GM12878 (cell line): ENCODE data around the gene SPI1. TPM values are rescaled to one million over a fixed set of nuclear protein-coding genes. Genes with fewer than 3 reads are reported as not detected.

Source experiments
- ATAC-seq: fragments of 200-7000 bp; cut with Tn5 transposase; 3 replicates; pipeline ENCODE4 v1.9.1; 2020; ENCODE audit warnings: mild to moderate bottlenecking, moderate library complexity
- BruUV-seq: library from RNA; stranded (reverse); fragments of 400-500 nt; replicated peaks from 2 replicates; lab custom pipeline; 2021; lab: Mats Ljungman, UMichigan
- CTCF ChIA-PET: fragments of 300-600 bp; sonication (Branson Sonifier 250); formaldehyde crosslinking; extraction: SDS; loops from one replicate; lab custom pipeline; 2021; ENCODE audit warnings: inconsistent platforms; lab: Yijun Ruan, JAX
- POLR2A ChIA-PET: fragments of 350-600 bp; formaldehyde crosslinking; extraction: SDS; loops from one replicate; lab custom pipeline; 2021; ENCODE audit warnings: inconsistent platforms; lab: Charles Lee
- RAD21 ChIA-PET: fragments of 300-600 bp; sonication (Branson Sonifier 250); formaldehyde crosslinking; loops from one replicate; lab custom pipeline; 2023; ENCODE audit warnings: antibody characterized with exemption; ENCODE audit not compliant: unreplicated experiment; lab: Charles Lee
- SMC1A ChIA-PET: fragments of 300-600 bp; sonication (Branson Sonifier 250); formaldehyde crosslinking; loops from one replicate; lab custom pipeline; 2023; ENCODE audit not compliant: unreplicated experiment, uncharacterized antibody; lab: Charles Lee
- DNase-seq: peaks from one replicate; pipeline ENCODE4 v3.0.0-alpha.2; 2011; ENCODE audit warnings: low read depth, low spot score
- FAIRE-seq: peaks from 3 replicates; lab custom pipeline; 2011; peaks lifted over from hg19 to GRCh38; lab: Jason Lieb, UNC
- H2AFZ ChIP-seq: 2 replicates; pipeline ENCODE4 v1.6.0; 2011; ENCODE audit warnings: low read depth, low read length, control low read depth; ENCODE audit not compliant: control insufficient read depth
- H3K27ac ChIP-seq: 2 replicates; pipeline ENCODE4 v1.5.1; 2011; ENCODE audit warnings: control low read depth; ENCODE audit not compliant: control insufficient read depth, insufficient read depth
- H3K27me3 ChIP-seq, 2 experiments: replicated peaks in 1 of 2; 2 replicates each; pipeline versions ENCODE4 v1.6.0 to v1.6.1; 2011; ENCODE audit warnings: low read length in 1 of 2; ENCODE audit not compliant: control insufficient read depth in 2 of 2, insufficient read depth in 2 of 2
- H3K36me3 ChIP-seq, 2 experiments: 2 replicates each; pipeline ENCODE4 v1.5.1; 2011; ENCODE audit warnings: low read length in 1 of 2; ENCODE audit not compliant: control insufficient read depth in 2 of 2, insufficient read depth in 2 of 2
- H3K4me1 ChIP-seq: 2 replicates; pipeline ENCODE4 v1.6.1; 2011; ENCODE audit warnings: mild to moderate bottlenecking, low read length, moderate library complexity, mixed read lengths; ENCODE audit not compliant: control insufficient read depth, insufficient read depth
- H3K4me2 ChIP-seq: 2 replicates; pipeline ENCODE4 v1.6.0; 2011; ENCODE audit warnings: control low read depth; ENCODE audit not compliant: control insufficient read depth, insufficient read depth
- H3K4me3 ChIP-seq: fragments of 200-600 bp; sonication (generic); 2 replicates; pipeline ENCODE4 v1.5.1; 2016
- H3K79me2 ChIP-seq: 2 replicates; pipeline ENCODE4 v1.6.0; 2011; ENCODE audit warnings: low read length; ENCODE audit not compliant: control insufficient read depth, insufficient read depth
- H3K9ac ChIP-seq: 2 replicates; pipeline ENCODE4 v1.8.0; 2011; ENCODE audit warnings: low read length, control low read depth, mixed read lengths; ENCODE audit not compliant: control insufficient read depth, insufficient read depth
- H3K9me3 ChIP-seq: replicated peaks from 3 replicates; pipeline ENCODE4 v1.5.1; 2011; ENCODE audit warnings: mild to moderate bottlenecking, low read length; ENCODE audit not compliant: control insufficient read depth, insufficient read depth
- H4K20me1 ChIP-seq: 2 replicates; pipeline ENCODE4 v1.6.0; 2011; ENCODE audit not compliant: control insufficient read depth, insufficient read depth
- GATAD2B ChIP-seq: fragments of 450-650 bp; conservative IDR thresholded peaks from 2 replicates; pipeline ENCODE4 v1.6.1; 2017; ENCODE audit warnings: low read depth, mild to moderate bottlenecking, moderate library complexity
- POLR2A ChIP-seq: IDR thresholded peaks from 2 replicates; pipeline ENCODE4 v1.6.1; 2011; ENCODE audit warnings: low read depth, mild to moderate bottlenecking, low read length
- WGBS: methylation state at CpG from one replicate; pipeline ENCODE4 v1.1.6; 2016; ENCODE audit warnings: low lambda C conversion rate; ENCODE audit not compliant: insufficient replicate concordance, insufficient coverage; ENCODE audit errors: missing lambda C conversion rate; 5-methylcytosine and 5-hydroxymethylcytosine counted together
- in situ Hi-C: fragments of 300-500 bp; cut with MboI; formaldehyde crosslinking; loops from 9 replicates; pipeline ENCODE4 v1.14.3; 2018; ENCODE audit warnings: mixed read lengths
- intact Hi-C: fragments of 100-400 bp; cut with micrococcal nuclease; formaldehyde crosslinking; loops from one replicate; pipeline ENCODE4 v1.14.2; 2022; ENCODE audit not compliant: unreplicated experiment
- polyA plus RNA-seq, 11 experiments: library from polyadenylated mRNA; depleted of rRNA in 4 of 11; unstranded in 6 of 11; stranded (reverse) in 5 of 11; fragments of >200 nt; fragmentation: Nextera tagmentation in 4 of 11; fragmentation: Illumina TruSeq in 1 of 11; extraction: Ambion mirVana in 4 of 11; extraction: Trizol in 1 of 11; gene quantifications; 1 replicate in 1 of 11; 2 replicates in 10 of 11; pipeline versions ENCODE4 v1.2.1 to v1.2.3, GENCODE V29; 2011 to 2016; ENCODE audit warnings: inconsistent platforms in 2 of 11, missing spikeins in 2 of 11, low read depth in 1 of 11
- total RNA-seq, 4 experiments: library from RNA; depleted of rRNA in 3 of 4; stranded (reverse); fragments of >200 nt in 3 of 4; fragmentation: Illumina TruSeq in 1 of 4; extraction: Trizol in 1 of 4; gene quantifications; 2 replicates each; pipeline versions ENCODE4 v1.2.1 to v1.2.3, GENCODE V29; 2013 to 2021

Gene SPI1
- total and polyA plus RNA-seq, 10 of the 15 experiments (the other 5 are each of a cell fraction or from before 2014, with no cell fraction given) = 0.05 to 31.1 (median 9.7) TPM

DNA sequence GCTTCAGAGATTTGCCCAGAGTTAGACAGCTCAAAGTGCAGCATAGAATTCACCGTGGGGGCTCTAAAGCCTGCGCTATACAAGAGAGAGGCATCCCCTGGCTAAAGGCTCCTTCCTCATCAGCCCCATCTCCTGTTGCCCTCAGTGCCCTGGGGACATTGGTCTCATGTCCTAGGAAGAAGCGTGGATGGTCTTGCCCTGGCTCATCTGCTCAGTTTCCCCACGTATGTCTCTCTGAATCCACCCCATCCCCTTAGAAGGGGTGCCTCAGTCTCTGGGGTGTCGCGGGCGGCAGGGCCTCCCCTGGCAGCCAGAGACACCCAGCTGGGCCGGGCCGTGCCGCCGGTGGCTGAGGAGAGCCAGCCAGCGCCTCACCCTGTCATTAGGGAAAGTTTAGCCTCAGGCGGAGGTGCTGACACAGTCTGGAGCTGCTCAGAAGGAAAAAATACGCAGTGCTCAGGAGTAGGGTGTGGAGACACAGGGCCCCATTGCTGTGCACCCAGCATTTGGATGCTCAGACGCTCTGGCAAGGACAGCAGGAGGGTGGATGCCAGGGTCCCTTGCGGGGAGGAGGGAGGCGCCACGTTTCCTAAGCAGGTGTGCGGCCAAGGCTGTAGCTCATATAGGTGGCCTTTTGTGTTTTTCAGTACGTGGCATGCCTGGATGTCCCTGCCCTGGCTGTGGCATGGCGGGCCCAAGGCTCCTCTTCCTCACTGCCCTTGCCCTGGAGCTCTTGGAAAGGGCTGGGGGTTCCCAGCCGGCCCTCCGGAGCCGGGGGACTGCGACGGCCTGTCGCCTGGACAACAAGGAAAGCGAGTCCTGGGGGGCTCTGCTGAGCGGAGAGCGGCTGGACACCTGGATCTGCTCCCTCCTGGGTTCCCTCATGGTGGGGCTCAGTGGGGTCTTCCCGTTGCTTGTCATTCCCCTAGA, 31.4 kb upstream of the SPI1 start:
- ATAC-seq (no peak), FAIRE-seq (no peak)
- BruUV-seq = no TSS peak
- no peaks in the 10 kb centered on the region for H4K20me1 ChIP-seq
- peak overlapping the region; percentile 77 for H3K4me2 ChIP-seq
- in situ Hi-C loops = loop anchor here (5.0 kb wide), 1 partner anchor 37 kb away; no protein-coding TSS in a partner anchor
- H3K4me1 ChIP-seq = peaks cover 17% of the 10 kb centered on the region
- no peaks in the 10 kb centered on the region for H3K9me3 ChIP-seq
- peak overlapping the region; percentile 48; the same call in 1 of the 2 replicates for H3K9ac ChIP-seq
- no peaks in the 10 kb centered on the region; a peak in 1 of 4 replicates for H3K36me3 ChIP-seq
- SMC1A ChIA-PET = interaction anchor here (1.2 to 3.4 kb wide), 4 partner anchors 34 to 139 kb away, joined by 3 to 35 read pairs (median 18); no protein-coding TSS in a partner anchor
- no peak overlapping the region for H3K4me3 ChIP-seq
- POLR2A ChIA-PET = interaction anchor here (1.2 to 1.5 kb wide), 4 partner anchors 9 to 195 kb away, joined by 4 to 6 read pairs (median 6); partner anchors contain the start of gene DDB2
- WGBS = 90% methylated on average over 31 of the region's 31 CpGs
- CTCF ChIA-PET = interaction anchor here (0.5 to 7.4 kb wide), 15 partner anchors 12 to 444 kb away, joined by 3 to 161 read pairs (median 6); partner anchors contain the start of genes ACP2, ARFGAP2, MADD and PSMC3
- H3K27ac ChIP-seq = no peak overlapping the region
- H3K79me2 ChIP-seq = peaks cover 2% of the 10 kb centered on the region
- RAD21 ChIA-PET = interaction anchor here (0.7 to 3.8 kb wide), 9 partner anchors 10 to 196 kb away, joined by 3 to 24 read pairs (median 3); partner anchors contain the start of genes ACP2 and DDB2
- TF ChIP-seq POLR2A = 0 out of 2 replicates have a peak, but pooled peaks have one; percentile 6
- TF ChIP-seq GATAD2B = no peak
- TF ChIP-seq, all 136 proteins: peak for 1
- Histone ChIP-seq H3K27me3 (no peaks in the 10 kb centered on the region), H2AFZ (no peak overlapping the region)
- no peak for DNase-seq
- intact Hi-C loops = loop anchor here (2.0 to 10.0 kb wide), 3 partner anchors 85 to 445 kb away; partner anchors contain the start of gene MADD
